ENCODE data around the gene SLC66A2.

SLC66A2 gene

GRCh38 chr18:79923896-79924585 is 27.4 kb downstream of the SLC66A2 start:
- no peaks in the 10 kb centered on the region for H3K27me3 Mint-ChIP-seq (ENCODE audit: low read depth)
- TF ChIP-seq CTCF (IDR thresholded peaks at IDR 0.05; ENCODE audit: unreplicated experiment in 3 of 3): no peak
- peaks cover 51% of the 10 kb centered on the region for H3K4me1 Mint-ChIP-seq
- peak overlapping the region in 1 of 3 experiments; percentile 21 for H3K4me3 Mint-ChIP-seq
- peaks cover 78% of the 10 kb centered on the region for H3K36me3 Mint-ChIP-seq (ENCODE audit: low read depth)
- peak overlapping the region in 2 of 3 experiments; percentile 51 to 52 for H3K27ac Mint-ChIP-seq
- H3K9me3 Mint-ChIP-seq: peaks cover 18% of the 10 kb centered on the region

GRCh38 chr18:79922971-79923411 is 28.5 kb downstream of the SLC66A2 start:
- Mint-ChIP-seq H3K4me3 (no peak overlapping the region), H3K36me3 (ENCODE audit: low read depth) (peaks cover 78% of the 10 kb centered on the region), H3K27ac (no peak overlapping the region), H3K27me3 (ENCODE audit: low read depth) (no peaks in the 10 kb centered on the region), H3K4me1 (peaks cover 41% of the 10 kb centered on the region), H3K9me3 (peaks cover 7% of the 10 kb centered on the region)
- no peak for TF ChIP-seq CTCF (IDR thresholded peaks at IDR 0.05; ENCODE audit: unreplicated experiment in 3 of 3)

GRCh38 chr18:79921984-79922965 is 29.2 kb downstream of the SLC66A2 start:
- H3K4me1 Mint-ChIP-seq: peaks cover 34% of the 10 kb centered on the region
- TF ChIP-seq CTCF (IDR thresholded peaks at IDR 0.05; ENCODE audit: unreplicated experiment in 3 of 3): no peak
- H3K27me3 Mint-ChIP-seq (ENCODE audit: low read depth): no peaks in the 10 kb centered on the region
- H3K36me3 Mint-ChIP-seq (ENCODE audit: low read depth): peaks cover 78% of the 10 kb centered on the region
- H3K27ac Mint-ChIP-seq: no peak overlapping the region
- no peak overlapping the region for H3K4me3 Mint-ChIP-seq
- H3K9me3 Mint-ChIP-seq: peaks cover 4% of the 10 kb centered on the region

GRCh38 chr18:79919089-79919488 is 32.4 kb downstream of the SLC66A2 start:
- Mint-ChIP-seq H3K9me3 (peaks cover 3% of the 10 kb centered on the region), H3K27ac (no peak overlapping the region), H3K4me3 (no peak overlapping the region), H3K4me1 (peaks cover 2% of the 10 kb centered on the region), H3K27me3 (ENCODE audit: low read depth) (no peaks in the 10 kb centered on the region), H3K36me3 (ENCODE audit: low read depth) (peaks cover 78% of the 10 kb centered on the region)
- no peak for TF ChIP-seq CTCF (IDR thresholded peaks at IDR 0.05; ENCODE audit: unreplicated experiment in 3 of 3)

- H3K27ac Mint-ChIP-seq: no peak overlapping the region
- TF ChIP-seq CTCF (IDR thresholded peaks at IDR 0.05; ENCODE audit: unreplicated experiment in 3 of 3): no peak
- H3K4me1 Mint-ChIP-seq: no peaks in the 10 kb centered on the region
- no peak overlapping the region for H3K4me3 Mint-ChIP-seq
- peaks cover 77% of the 10 kb centered on the region for H3K36me3 Mint-ChIP-seq (ENCODE audit: low read depth)
- H3K9me3 Mint-ChIP-seq: peaks cover 3% of the 10 kb centered on the region
- H3K27me3 Mint-ChIP-seq (ENCODE audit: low read depth): no peaks in the 10 kb centered on the region
Observed at GRCh38 chr18:79918615-79919011, 32.8 kb downstream of the SLC66A2 start.

Measured in nephron (organoid).